SW 1271 (cell line): ENCODE results near the gene BHLHE40.
A peak's percentile ranks its signal among the peaks of the same experiment; 100 is the strongest.

Experiments used
- DNase-seq, 2 experiments: peaks; one replicate each; lab custom pipeline; 2025; lab: John Stamatoyannopoulos, UW

The BHLHE40 gene

DNA sequence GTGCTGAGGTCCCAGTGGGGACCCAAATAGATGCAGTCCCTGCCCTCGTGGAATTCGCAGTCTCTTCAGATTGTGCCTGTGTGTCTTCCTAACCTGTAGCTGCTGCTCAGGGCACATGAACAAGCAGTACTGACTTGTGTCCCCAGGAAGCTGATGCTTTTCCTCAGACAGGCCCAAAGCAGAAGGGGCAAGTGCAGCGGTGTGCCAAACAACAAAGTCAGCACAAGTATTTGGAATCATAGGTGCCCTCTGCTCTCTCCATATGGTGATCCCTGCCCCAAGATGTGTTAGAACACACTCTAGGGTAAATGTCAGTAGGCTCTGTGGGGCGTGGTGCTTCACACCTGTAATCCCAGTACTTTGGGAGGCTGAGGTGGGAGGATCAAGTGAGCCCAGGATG, 21.9 kb downstream of the BHLHE40 start:
- no peak for DNase-seq

DNA sequence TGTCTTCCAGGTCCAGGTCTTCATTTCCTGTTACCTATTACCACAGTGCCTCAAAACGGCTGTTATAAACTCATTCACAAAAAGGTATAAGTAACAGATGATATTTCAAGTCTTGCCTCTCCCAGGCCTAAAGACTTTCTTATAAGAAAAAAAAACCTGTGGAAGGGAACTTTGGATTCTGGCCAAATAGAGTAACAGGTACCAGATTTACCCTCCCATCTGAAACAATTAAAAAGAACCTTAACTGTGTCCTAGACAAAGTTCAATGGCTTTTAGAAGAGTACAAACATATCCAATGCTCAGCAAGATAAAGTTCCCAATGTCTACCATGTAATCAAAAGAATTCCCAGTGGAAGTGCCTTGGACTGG, 22.6 kb downstream of the BHLHE40 start:
- no peak for DNase-seq

DNA sequence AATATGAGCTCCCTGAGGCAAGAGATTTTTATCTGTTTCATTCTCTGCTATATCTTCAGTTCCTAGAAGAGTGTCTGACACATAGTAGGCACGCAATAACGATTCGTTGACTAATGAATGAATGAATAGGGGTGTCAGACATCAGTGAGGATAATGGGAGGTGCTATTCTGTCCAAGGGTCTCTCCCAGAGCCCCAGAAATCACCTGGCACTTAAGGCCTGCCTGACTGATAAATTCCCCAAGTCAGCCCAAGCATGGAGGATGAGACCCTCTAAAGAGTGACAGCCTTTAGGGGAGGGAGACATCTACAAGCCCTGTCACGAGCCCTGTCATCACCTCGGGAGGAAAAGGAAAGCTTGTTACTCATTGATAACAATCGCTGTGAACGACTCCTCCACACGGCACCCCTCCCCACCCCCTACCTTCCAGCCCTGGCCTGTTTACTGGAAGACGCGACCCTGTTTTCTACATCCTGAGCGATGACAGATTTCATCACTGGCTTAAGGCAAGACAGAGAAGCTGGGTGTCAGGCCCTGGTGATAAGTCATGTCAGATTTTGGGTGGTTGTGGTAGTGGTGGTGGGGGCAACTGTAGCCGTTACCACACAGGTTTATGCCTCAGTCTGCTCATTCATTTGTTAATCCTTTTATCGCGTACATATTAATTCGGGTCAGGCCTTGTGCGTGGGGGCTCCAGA, 23.1 kb downstream of the BHLHE40 start:
- no peak for DNase-seq

- no peak for DNase-seq
Measured at GRCh38 chr3:5002871-5003247, 23.6 kb downstream of the BHLHE40 start.

- DNase-seq, result no peak
Measured at GRCh38 chr3:5004319-5005152, 25.3 kb downstream of the BHLHE40 start.

DNA sequence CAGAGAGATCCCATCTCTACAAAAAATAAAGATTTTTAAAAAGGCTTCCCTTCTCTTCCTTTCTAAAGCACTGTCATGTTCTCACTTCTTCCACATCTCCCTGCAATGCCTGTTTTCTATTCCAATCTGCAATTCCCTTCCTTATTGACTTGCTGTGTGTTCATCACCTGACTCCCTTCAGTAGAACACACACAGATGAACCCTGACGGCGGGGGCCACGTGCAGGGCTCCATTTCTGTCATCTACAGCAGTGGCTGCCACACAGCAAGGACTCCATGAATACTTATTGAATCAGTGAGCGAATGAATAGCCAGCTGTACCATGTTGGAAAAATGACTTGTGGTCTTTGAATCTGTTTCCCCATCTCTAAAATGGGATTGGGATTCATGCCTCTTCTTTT, 26.1 kb downstream of the BHLHE40 start:
- no peak for DNase-seq

DNA sequence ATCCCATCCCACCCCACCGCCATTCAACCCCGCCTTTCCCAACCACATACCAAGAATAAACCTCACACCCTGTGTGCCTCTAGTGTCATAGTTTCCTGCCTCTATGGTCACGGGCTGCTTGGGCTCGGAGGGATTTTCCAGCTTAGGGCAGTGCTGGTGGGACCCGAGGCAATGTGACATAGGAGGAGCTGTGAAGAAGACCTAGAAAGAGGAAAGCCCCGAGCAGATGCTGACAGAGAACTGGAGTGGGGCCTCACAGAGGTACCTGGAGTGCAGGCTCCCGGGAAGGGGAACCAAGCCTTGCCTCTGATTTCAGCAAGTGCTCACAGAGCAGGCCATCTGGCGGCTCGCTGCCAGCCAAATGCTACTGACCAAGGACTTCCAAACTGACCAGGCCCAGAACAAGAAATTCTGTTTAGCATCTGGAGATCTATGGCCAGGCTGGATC, 27.5 kb downstream of the BHLHE40 start:
- no peak for DNase-seq

GRCh38 chr3:5007873-5008272, 28.6 kb downstream of the BHLHE40 start:
- DNase-seq, result no peak

- no peak for DNase-seq
Measured at GRCh38 chr3:5009506-5010109, 30.4 kb downstream of the BHLHE40 start.

- no peak for DNase-seq
Measured at GRCh38 chr3:5010140-5010539, 30.9 kb downstream of the BHLHE40 start.

- DNase-seq, result no peak
Measured at GRCh38 chr3:5010706-5011554, 31.7 kb downstream of the BHLHE40 start.

DNA sequence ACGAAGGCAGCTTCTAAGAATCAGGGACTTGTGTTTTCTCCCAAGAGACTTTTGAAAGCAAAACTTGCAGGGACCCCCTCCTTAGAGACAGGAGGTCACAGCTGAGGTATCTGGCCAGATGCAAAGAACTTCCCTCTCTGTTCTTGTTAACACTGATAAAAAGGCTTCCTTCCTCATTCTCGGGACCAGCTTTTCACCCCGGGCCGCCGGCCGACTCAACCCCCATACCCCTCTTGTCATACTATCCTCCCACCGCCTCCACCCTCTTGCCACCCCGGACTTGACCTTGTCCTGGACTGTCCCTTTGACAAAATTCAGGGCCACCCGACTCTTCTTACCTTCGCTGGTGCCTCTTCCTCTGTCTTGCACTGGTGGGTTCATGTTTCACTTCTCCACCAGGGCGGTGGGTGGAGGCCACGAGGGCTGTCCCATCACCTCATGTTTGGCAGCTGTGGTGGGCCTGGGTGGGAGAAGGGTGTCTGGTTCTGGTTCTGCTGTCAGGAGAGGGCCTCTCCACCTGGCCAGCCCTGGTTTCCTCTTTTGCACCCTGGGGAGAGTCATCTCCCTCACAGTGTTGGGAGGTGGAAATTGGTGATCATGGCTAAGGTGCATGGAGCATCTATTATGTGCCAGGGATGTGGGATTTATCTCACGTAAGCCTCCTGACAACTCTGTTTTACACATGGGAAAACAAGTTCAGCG, 32.5 kb downstream of the BHLHE40 start:
- no peak for DNase-seq

DNA sequence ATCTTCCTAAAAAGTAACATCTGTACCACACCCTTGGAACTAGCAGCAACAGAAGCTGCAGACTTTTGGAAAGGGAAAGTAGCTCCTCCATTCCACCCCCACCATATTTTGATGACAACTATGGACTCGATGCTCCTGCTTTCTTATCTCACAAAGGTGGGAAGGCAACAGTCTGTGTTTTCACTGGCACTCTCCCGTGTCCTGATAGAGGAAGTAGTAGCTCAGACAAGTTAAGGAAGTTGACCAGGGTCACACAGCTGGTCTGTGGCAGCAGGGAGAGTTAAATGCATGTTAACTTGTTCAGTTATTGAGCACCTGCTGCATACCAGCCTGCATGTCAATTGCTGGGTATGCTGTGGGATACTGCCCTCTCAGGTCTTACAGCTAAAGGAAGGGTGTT, 33.1 kb downstream of the BHLHE40 start:
- DNase-seq, result no peak

GRCh38 chr3:5013021-5013906, 34.0 kb downstream of the BHLHE40 start:
- DNase-seq, result peak in 1 of 2 experiments; percentile 60

DNA sequence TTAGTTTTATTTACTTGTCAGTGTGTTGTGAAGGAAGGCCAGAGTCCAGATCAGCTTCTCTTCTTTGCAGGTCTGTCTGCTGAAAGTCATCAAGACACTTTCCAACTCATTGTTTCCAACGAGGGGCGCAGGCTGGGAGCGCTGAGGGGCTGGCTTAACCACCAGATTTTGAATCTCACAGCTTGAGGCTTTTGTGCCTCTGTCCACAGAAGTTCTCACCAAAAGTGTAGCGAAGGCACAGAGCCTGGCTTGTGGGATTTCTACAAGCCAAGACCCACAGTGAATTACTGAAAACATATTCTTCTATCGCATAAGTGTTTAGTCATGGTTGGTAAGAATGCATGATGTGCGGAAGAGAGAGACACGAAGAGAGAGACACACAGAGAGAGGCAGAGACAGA, 35.2 kb downstream of the BHLHE40 start:
- no peak for DNase-seq

DNA sequence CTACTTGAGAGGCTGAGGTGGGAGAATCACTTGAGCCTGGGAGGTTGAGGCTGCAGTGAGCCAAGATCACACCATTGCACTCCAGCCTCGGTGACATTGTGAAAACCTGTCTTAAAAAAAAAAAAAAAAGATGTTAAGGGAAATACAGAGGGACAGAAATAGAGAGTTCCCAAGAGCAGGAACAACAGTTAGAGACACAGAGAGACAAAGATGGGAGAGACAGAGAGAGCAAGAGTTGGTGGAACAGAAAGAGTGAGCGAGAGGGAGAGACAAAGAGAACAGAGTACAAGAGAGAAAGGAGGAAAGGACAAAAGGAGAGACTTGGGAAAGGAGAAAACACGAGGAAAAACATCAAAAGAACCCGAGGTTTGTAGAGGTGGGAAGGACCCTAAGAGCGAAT, 35.8 kb downstream of the BHLHE40 start:
- DNase-seq, result no peak

DNA sequence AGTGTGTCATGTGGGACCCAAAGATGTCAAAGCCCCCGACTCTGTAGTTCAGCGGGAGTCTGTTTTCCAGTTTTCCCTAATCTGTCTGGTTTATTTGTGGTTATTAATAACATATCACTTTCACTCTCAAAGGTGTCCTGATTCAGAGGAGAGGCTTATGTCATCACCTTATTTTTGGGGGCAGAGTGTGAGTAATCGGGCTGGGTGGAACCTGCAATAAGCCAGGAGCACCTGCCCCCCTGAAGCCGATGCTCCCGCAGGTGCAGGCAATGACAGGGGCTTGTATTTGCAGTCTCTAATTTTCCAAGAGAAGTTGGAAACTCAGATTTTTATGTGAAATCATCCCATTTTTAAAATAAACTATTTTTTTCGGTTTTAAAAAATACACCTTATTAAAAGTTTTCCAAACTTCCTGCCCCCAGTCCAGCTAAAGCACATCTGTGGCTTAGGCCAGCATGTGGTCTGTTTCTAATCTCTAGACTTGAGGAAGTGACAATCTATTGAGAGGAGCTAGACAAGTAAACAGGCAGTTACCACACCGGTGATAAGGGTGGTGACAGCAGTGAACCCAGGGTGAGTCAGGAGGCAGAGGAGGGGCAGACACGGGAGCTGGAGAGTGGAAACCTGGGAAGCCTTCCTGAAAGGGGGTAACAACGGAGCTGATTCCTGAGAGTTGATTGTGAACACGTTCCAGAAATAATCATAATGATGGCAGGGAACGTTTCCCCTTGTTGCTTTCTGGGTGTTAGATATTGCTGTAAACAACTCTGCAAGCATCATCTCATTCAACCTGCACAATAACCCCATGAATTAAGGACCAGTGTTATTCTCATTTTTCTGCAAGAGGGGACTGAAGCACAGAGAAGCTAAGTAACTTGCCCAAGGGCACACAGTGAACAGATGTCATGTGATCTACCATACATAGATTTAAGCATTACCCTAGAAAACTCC, 37.2 kb downstream of the BHLHE40 start:
- DNase-seq, result peak; percentile 79 to 97

DNA sequence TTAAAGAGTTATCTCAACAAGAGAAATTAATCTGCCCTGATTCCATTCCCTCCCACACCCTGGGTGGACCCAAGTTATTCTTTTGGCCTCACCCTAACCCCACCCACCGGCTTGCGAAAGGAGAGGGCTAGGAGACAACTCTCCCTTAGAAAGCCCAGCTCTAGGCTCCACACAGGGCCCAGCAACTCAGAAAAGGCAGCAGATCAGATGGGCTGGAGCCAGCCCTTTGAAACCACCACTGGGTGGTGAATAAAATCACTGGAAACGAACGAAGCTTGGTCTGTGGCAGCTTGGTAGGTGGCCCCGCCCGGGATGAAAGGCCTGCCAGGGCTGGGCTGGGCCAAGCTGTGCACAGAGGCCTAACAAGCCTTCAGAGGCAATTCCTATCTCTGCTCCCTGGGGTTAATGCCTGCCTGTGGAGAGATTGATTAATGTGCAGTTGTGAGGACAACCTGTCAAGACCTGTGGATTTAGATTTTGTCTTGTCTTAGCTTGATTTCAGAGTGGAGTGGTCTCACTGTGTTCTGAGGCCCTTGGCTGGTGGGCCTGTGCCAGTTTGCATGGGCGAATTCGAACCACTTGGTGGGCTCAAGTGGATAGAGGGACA, 38.8 kb downstream of the BHLHE40 start:
- peak; percentile 50 to 63 for DNase-seq
